ENCODE data around the gene UCHL3. TPM values are rescaled to one million over a fixed set of nuclear protein-coding genes. Genes with fewer than 3 reads are reported as not detected.

Gene UCHL3
- total and polyA plus RNA-seq, 4 donors = 21.1 to 25.8 (median 23.1) TPM

DNA sequence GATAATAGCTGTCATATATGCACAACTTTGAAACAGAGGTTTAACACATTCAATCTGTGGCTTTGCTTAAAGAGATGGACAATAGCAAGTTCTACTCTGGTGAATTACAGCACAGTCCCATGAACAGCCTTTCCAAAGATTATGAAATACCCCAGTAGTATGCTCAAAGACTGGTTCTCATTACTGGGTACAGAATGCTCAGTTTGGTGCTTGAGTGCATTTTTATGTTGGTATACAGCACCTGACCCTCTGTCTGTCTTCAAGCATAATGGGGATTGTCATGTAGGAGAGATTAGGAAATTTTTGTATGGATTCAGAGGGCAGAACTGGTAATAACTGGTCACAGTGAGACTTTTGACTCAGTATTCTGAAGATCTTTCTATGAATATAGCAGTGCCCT, 94.1 kb downstream of the UCHL3 start:
- DNase-seq (no peak), ATAC-seq (ENCODE audit: low FRiP score) (no peak)
- no peaks in the 10 kb centered on the region for H3K27me3 ChIP-seq (ENCODE audit: control insufficient read depth in 1 of 2, insufficient read depth in 2 of 2, low read length in 1 of 2)
- H3K27ac ChIP-seq (ENCODE audit: low read depth in 1 of 2, low read length in 2 of 2) = no peak overlapping the region
- no peaks in the 10 kb centered on the region for H3K4me1 ChIP-seq (ENCODE audit: control insufficient read depth in 1 of 2, insufficient read depth in 2 of 2, low read length in 2 of 2)
- intact Hi-C loops (cut with DNase I) = no loop called here
- peaks cover 0 to 3% of the 10 kb centered on the region in 2 donors for H3K36me3 ChIP-seq (ENCODE audit: control insufficient read depth in 1 of 2, insufficient read depth in 2 of 2, low read length in 1 of 2)
- H3K4me3 ChIP-seq (ENCODE audit: low read length in 2 of 2) = no peak overlapping the region
- no peaks in the 10 kb centered on the region for H3K9me3 ChIP-seq (ENCODE audit: control insufficient read depth, low read length)

GRCh38 chr13:75645141-75645540, 95.5 kb downstream of the UCHL3 start:
- peaks cover 0 to 3% of the 10 kb centered on the region in 2 donors for H3K36me3 ChIP-seq (ENCODE audit: control insufficient read depth in 1 of 2, insufficient read depth in 2 of 2, low read length in 1 of 2)
- no peaks in the 10 kb centered on the region for H3K27me3 ChIP-seq (ENCODE audit: control insufficient read depth in 1 of 2, insufficient read depth in 2 of 2, low read length in 1 of 2)
- intact Hi-C loops (cut with DNase I) = no loop called here
- 93 to 98% methylated on average over 3 of the region's 3 CpGs for WGBS, 2 donors
- ATAC-seq (ENCODE audit: low FRiP score) (no peak), DNase-seq (no peak)
- no peak overlapping the region for H3K4me3 ChIP-seq (ENCODE audit: low read length in 2 of 2)
- no peaks in the 10 kb centered on the region for H3K9me3 ChIP-seq (ENCODE audit: control insufficient read depth, low read length)
- H3K4me1 ChIP-seq (ENCODE audit: control insufficient read depth in 1 of 2, insufficient read depth in 2 of 2, low read length in 2 of 2) = no peaks in the 10 kb centered on the region
- H3K27ac ChIP-seq (ENCODE audit: low read depth in 1 of 2, low read length in 2 of 2) = no peak overlapping the region

DNA sequence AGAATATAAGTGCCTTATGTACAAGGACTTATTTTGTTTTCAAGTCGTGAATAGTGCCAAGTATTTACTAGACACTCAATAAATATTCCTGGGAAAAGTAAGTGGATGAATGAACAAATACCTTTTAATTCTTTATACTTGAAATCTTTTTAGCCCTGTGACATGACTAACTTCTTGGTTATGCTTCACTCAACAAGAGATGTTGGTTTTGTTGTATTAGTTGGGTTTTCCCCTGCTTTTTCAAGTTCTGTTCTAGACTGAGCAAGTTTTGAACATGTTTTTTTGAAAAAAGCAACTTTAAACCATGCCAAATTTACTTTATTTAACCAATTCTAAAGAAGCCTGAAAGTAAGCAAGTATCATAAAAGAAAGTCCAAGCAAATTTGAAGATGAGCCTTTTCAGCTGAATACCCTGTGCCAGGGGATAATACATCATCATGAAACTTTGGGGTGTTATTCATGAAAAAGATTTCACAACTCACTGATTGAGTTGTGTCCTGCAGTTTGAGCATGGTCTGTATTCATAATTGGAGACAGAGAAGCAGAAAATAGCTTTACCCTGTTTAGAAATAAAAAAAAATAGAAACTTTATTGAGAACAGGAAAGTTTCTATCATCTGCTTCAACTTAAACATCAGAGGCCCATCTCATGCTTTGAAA, 97.7 kb downstream of the UCHL3 start:
- Histone ChIP-seq H3K36me3 (ENCODE audit: control insufficient read depth in 1 of 2, insufficient read depth in 2 of 2, low read length in 1 of 2) (peaks cover 0 to 3% of the 10 kb centered on the region in 2 donors), H3K27me3 (ENCODE audit: control insufficient read depth in 1 of 2, insufficient read depth in 2 of 2, low read length in 1 of 2) (no peaks in the 10 kb centered on the region), H3K9me3 (ENCODE audit: control insufficient read depth, low read length) (no peaks in the 10 kb centered on the region), H3K4me1 (ENCODE audit: control insufficient read depth in 1 of 2, insufficient read depth in 2 of 2, low read length in 2 of 2) (no peaks in the 10 kb centered on the region), H3K27ac (ENCODE audit: low read depth in 1 of 2, low read length in 2 of 2) (no peak overlapping the region), H3K4me3 (ENCODE audit: low read length in 2 of 2) (no peak overlapping the region)
- 67 to 69% methylated on average over 1 of the region's 1 CpG for WGBS, 2 donors
- DNase-seq (no peak), ATAC-seq (ENCODE audit: low FRiP score) (no peak)
- intact Hi-C loops (cut with DNase I) = no loop called here

- intact Hi-C loops (cut with DNase I) = no loop called here
- WGBS, 2 donors = 94 to 97% methylated on average over 2 of the region's 2 CpGs
These were observed 98.9 kb downstream of the UCHL3 start for GRCh38 chr13:75648446-75648845.

DNA sequence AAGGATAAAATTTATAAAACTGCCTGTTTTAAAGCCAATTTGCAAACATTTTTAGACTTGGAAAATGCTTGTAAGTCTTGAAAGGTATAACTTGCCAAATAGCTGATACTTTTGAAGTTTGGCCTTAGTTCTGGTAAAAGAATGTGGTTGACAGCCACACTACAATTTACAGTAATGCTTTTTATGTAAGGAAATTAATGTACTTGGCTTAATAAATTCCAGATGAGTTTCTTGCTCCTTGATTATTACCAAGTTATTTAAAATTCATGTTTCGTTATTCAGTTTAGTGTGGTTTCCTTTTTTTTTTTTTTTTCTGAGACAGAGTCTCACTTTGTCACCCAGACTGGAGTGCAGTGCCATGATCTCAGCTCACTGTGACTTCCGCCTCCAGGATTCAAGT, 101.4 kb downstream of the UCHL3 start:
- DNase-seq = no peak
- H3K4me1 ChIP-seq (ENCODE audit: control insufficient read depth in 1 of 2, insufficient read depth in 2 of 2, low read length in 2 of 2) = no peaks in the 10 kb centered on the region
- no peak for ATAC-seq (ENCODE audit: low FRiP score)
- no peak overlapping the region for H3K4me3 ChIP-seq (ENCODE audit: low read length in 2 of 2)
- intact Hi-C loops (cut with DNase I) = no loop called here
- H3K27me3 ChIP-seq (ENCODE audit: control insufficient read depth in 1 of 2, insufficient read depth in 2 of 2, low read length in 1 of 2) = no peaks in the 10 kb centered on the region
- 31 to 32% methylated on average over 2 of the region's 2 CpGs for WGBS, 2 donors
- no peaks in the 10 kb centered on the region for H3K9me3 ChIP-seq (ENCODE audit: control insufficient read depth, low read length)
- peaks cover 0 to 2% of the 10 kb centered on the region in 2 donors for H3K36me3 ChIP-seq (ENCODE audit: control insufficient read depth in 1 of 2, insufficient read depth in 2 of 2, low read length in 1 of 2)
- H3K27ac ChIP-seq (ENCODE audit: low read depth in 1 of 2, low read length in 2 of 2) = no peak overlapping the region

More at GRCh38 chr13:75648446-75648845, 98.9 kb downstream of the UCHL3 start:
- H3K27me3 ChIP-seq (ENCODE audit: control insufficient read depth in 1 of 2, insufficient read depth in 2 of 2, low read length in 1 of 2) = no peaks in the 10 kb centered on the region
- no peaks in the 10 kb centered on the region for H3K4me1 ChIP-seq (ENCODE audit: control insufficient read depth in 1 of 2, insufficient read depth in 2 of 2, low read length in 2 of 2)
- peaks cover 0 to 3% of the 10 kb centered on the region in 2 donors for H3K36me3 ChIP-seq (ENCODE audit: control insufficient read depth in 1 of 2, insufficient read depth in 2 of 2, low read length in 1 of 2)
- H3K4me3 ChIP-seq (ENCODE audit: low read length in 2 of 2) = no peak overlapping the region
- ATAC-seq (ENCODE audit: low FRiP score) (no peak), DNase-seq (no peak)
- no peaks in the 10 kb centered on the region for H3K9me3 ChIP-seq (ENCODE audit: control insufficient read depth, low read length)
- H3K27ac ChIP-seq (ENCODE audit: low read depth in 1 of 2, low read length in 2 of 2) = no peak overlapping the region

- no peaks in the 10 kb centered on the region for H3K4me1 ChIP-seq (ENCODE audit: control insufficient read depth in 1 of 2, insufficient read depth in 2 of 2, low read length in 2 of 2)
- H3K27me3 ChIP-seq (ENCODE audit: control insufficient read depth in 1 of 2, insufficient read depth in 2 of 2, low read length in 1 of 2) = no peaks in the 10 kb centered on the region
- H3K36me3 ChIP-seq (ENCODE audit: control insufficient read depth in 1 of 2, insufficient read depth in 2 of 2, low read length in 1 of 2) = no peaks in the 10 kb centered on the region
- intact Hi-C loops (cut with DNase I) = no loop called here
- no peaks in the 10 kb centered on the region for H3K9me3 ChIP-seq (ENCODE audit: control insufficient read depth, low read length)
- H3K27ac ChIP-seq (ENCODE audit: low read depth in 1 of 2, low read length in 2 of 2) = no peak overlapping the region
- WGBS, 2 donors = 95 to 96% methylated on average over 2 of the region's 2 CpGs
- DNase-seq (no peak), ATAC-seq (ENCODE audit: low FRiP score) (no peak)
- no peak overlapping the region for H3K4me3 ChIP-seq (ENCODE audit: low read length in 2 of 2)
These were observed 103.1 kb downstream of the UCHL3 start for GRCh38 chr13:75652726-75653125.

Other genes with a start within 250 kb of the UCHL3 start
- gene TBC1D4, start 67.6 kb upstream of the UCHL3 start, total RNA-seq = 10 to 100 TPM in 1 of 2 donors, 1 to 10 TPM in 1; 9.1 to 16.3 TPM
- 1 to 10 TPM; 1.4 to 3.3 TPM for gene TBC1D4, start 67.6 kb upstream of the UCHL3 start, polyA plus RNA-seq
- 100 to 1,000 TPM; 142 to 154 TPM for gene COMMD6, start 11.9 kb upstream of the UCHL3 start, total RNA-seq
- 100 to 1,000 TPM; 160 to 331 TPM for gene COMMD6, start 11.9 kb upstream of the UCHL3 start, polyA plus RNA-seq
- 10 to 100 TPM; 56.4 to 76.8 TPM for gene LMO7, start 86.5 kb downstream of the UCHL3 start, total RNA-seq
- 10 to 100 TPM; 31.7 to 55.4 TPM for gene LMO7, start 86.5 kb downstream of the UCHL3 start, polyA plus RNA-seq